Esophagus muscularis mucosa (tissue), 4 donors: Measurements from ENCODE around the gene NT5M. TPM values are rescaled to one million over a fixed set of nuclear protein-coding genes. Genes with fewer than 3 reads are reported as not detected.

Experiments
- DNase-seq: peaks from one replicate; pipeline ENCODE4 v3.0.0-alpha.2; 2017; ENCODE audit errors: extremely low spot score
- H3K27ac ChIP-seq, 4 donors: fragments of 200-600 bp; sonication (generic); replicated peaks in 1 of 4; 1 replicate in 3 of 4; 2 replicates in 1 of 4; pipeline ENCODE4 v1.5.1; 2016 to 2019; ENCODE audit warnings: mild to moderate bottlenecking in 1 of 4
- H3K27me3 ChIP-seq, 4 donors: fragments of 200-600 bp; sonication (generic); one replicate each; pipeline versions ENCODE4 v1.5.1 to v1.6.0; 2016 to 2019
- H3K36me3 ChIP-seq, 4 donors: fragments of 200-600 bp; sonication (generic); one replicate each; pipeline ENCODE4 v1.5.1; 2016 to 2019
- H3K4me1 ChIP-seq, 4 donors: fragments of 200-600 bp; sonication (generic); one replicate each; pipeline ENCODE4 v1.5.1; 2016 to 2019
- H3K4me3 ChIP-seq, 4 donors: fragments of 200-600 bp; sonication (generic); 1 replicate in 2 of 4; 2 replicates in 2 of 4; pipeline ENCODE4 v1.5.1; 2016 to 2019; ENCODE audit warnings: mild to moderate bottlenecking in 4 of 4, moderate library complexity in 1 of 4
- H3K9me3 ChIP-seq, 4 donors: fragments of 200-600 bp; sonication (generic); 1 replicate in 3 of 4; 2 replicates in 1 of 4; pipeline ENCODE4 v1.5.1; 2016 to 2019
- EP300 ChIP-seq: sonication (generic); formaldehyde crosslinking; IDR thresholded peaks from one replicate; pipeline ENCODE4 v1.6.1; 2017; ENCODE audit warnings: antibody characterized with exemption
- POLR2A ChIP-seq: fragments of 450-650 bp; IDR thresholded peaks from one replicate; pipeline ENCODE4 v1.6.1; 2017; ENCODE audit warnings: antibody characterized with exemption, moderate library complexity, mild to moderate bottlenecking, low read depth
- POLR2AphosphoS5 ChIP-seq, 2 donors: sonication (generic); formaldehyde crosslinking; IDR thresholded peaks; one replicate each; pipeline ENCODE4 v1.6.1; 2017; ENCODE audit warnings: antibody characterized with exemption in 2 of 2
- WGBS: methylation state at CpG from one replicate; pipeline ENCODE4 v1.1.5; 2018; 5-methylcytosine and 5-hydroxymethylcytosine counted together
- intact Hi-C: fragments of 100-400 bp; cut with DNase I; formaldehyde crosslinking; loops from one replicate; pipeline ENCODE4 v1.15.1; 2023
- total RNA-seq, 4 donors: library from RNA; depleted of rRNA; stranded (reverse); fragments of >200 nt; gene quantifications; one replicate each; pipeline versions ENCODE4 v1.1.0 to v1.2.1, GENCODE V29; 2016
- TF ChIP-seq, protein P1 (sequence below), 3 experiments: fragments of 200-600 bp in 2 of 3; fragments of 450-650 bp in 1 of 3; sonication (generic) in 2 of 3; IDR thresholded peaks; one replicate each; pipeline ENCODE4 v1.5.1; 2017 to 2019; ENCODE audit warnings: antibody characterized with exemption in 3 of 3, mild to moderate bottlenecking in 2 of 3, moderate library complexity in 1 of 3

Gene NT5M
- total RNA-seq, 4 donors from 2014 or later = 4.3 to 11.5 (median 7.0) TPM

DNA sequence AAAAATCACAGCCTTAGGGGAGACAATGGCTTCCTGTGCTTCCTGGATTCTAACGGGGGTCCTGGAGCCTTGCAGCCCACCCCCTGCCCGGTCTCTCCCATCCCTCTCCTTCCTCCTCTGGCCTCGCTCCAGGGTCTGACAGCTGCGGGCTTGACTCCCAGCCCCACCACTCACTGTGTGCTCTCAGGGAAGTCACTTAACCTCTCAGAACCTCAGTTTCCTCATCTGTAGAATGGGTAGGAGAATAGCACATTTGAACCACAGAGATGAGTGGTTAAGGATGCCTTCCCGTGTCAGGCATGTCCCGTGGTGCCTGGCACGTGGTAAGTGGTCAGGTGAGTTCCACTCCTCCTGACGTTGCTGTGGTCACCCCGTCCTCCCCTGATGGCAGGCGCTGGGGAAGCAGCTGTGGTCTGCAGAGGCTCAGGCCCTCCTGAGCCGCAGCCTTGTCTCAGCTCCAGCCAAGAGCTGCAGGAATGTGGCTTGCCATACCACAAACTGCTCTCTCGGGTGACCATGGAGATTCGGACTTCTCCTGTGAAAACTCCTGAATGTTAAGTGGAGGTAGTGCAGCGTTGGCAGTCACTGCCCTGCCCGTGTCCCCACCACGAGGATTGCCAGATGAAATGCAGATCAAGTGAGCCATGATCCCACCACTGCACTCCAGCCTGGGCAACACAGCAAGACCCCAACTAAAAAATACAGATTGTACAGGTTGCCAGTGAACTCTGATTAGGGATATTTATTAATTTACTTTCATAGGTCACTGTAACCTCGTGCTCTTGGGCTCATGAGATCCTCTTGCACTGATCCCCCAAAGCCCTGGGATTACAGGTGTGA lies 85.7 kb downstream of the NT5M start:
- Histone ChIP-seq H3K27ac (no peak overlapping the region), H3K4me3 (no peak overlapping the region), H3K4me1 (no peaks in the 10 kb centered on the region), H3K27me3 (peaks cover 0 to 26% (median 0%) of the 10 kb centered on the region in 4 donors), H3K9me3 (no peaks in the 10 kb centered on the region), H3K36me3 (no peaks in the 10 kb centered on the region)
- DNase-seq = no peak
- TF ChIP-seq POLR2A (no peak), POLR2AphosphoS5 (IDR thresholded peaks at IDR 0.05) (no peak), EP300 (no peak)
- TF ChIP-seq, protein P1, sequence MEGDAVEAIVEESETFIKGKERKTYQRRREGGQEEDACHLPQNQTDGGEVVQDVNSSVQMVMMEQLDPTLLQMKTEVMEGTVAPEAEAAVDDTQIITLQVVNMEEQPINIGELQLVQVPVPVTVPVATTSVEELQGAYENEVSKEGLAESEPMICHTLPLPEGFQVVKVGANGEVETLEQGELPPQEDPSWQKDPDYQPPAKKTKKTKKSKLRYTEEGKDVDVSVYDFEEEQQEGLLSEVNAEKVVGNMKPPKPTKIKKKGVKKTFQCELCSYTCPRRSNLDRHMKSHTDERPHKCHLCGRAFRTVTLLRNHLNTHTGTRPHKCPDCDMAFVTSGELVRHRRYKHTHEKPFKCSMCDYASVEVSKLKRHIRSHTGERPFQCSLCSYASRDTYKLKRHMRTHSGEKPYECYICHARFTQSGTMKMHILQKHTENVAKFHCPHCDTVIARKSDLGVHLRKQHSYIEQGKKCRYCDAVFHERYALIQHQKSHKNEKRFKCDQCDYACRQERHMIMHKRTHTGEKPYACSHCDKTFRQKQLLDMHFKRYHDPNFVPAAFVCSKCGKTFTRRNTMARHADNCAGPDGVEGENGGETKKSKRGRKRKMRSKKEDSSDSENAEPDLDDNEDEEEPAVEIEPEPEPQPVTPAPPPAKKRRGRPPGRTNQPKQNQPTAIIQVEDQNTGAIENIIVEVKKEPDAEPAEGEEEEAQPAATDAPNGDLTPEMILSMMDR (IDR thresholded peaks at IDR 0.05) = no peak
- 77% methylated on average over 10 of the region's 17 CpGs for WGBS
- intact Hi-C loops = no loop called here

DNA sequence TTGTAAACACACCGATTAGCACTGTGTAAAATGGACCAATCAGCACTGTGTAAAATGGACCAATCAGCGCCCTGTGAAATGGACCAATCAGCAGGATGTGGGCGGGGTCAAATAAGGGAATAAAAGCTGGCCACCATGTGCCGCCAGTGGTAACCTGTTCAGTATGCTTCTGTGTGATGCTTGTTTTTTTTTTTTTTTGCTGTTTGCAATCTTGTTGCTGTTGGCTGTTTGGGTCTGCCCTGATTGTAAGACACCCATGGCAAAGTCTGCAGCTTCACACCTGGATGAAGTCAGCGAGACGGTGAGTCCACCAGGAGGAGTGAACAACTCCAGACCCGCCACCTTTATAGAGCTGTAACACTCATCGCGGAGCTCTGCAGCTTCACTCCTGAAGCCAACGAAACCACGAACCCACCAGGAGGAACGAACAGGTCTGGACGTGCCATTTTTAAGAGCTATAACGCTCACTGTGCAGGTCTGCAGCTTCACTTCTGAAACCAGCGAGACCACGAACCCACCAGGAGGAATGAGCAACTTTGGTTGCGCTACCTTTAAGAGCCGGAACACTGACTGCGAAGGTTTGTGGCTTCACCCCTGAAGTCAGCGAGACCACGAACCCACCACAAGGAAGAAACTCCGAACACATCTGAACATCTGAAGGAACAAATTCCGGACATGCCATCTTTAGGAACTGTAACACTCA lies 88.6 kb downstream of the NT5M start:
- WGBS = 86% methylated on average over 23 of the region's 23 CpGs
- Histone ChIP-seq H3K27ac (no peak overlapping the region), H3K4me1 (no peaks in the 10 kb centered on the region), H3K27me3 (no peaks in the 10 kb centered on the region), H3K4me3 (no peak overlapping the region), H3K9me3 (no peaks in the 10 kb centered on the region), H3K36me3 (no peaks in the 10 kb centered on the region)
- DNase-seq = no peak
- TF ChIP-seq, protein P1 (IDR thresholded peaks at IDR 0.05) = no peak
- TF ChIP-seq EP300 (no peak), POLR2AphosphoS5 (IDR thresholded peaks at IDR 0.05) (no peak), POLR2A (no peak)
- intact Hi-C loops = no loop called here

DNA sequence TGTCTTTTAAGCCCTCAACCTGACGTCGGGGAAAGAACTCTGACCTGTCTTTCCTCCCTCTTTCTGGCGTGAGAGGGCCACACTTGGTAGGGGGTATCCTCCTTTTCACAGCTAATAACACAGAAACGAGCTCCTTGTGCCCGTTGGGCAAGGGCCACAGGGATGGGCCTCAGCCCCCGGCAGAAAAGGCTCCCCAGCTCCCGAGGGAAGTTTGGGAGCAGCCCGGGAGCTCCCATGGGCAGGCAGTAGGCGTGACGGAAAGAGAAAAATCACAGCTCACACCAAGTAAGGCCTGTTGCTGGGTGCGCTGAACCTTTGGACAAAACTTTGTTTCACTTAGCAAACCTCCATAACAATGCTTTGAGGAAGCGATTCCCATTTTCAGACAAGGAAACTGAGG lies 90.8 kb downstream of the NT5M start:
- no peak overlapping the region for H3K27ac ChIP-seq
- TF ChIP-seq, protein P1 (IDR thresholded peaks at IDR 0.05) = no peak
- no peak for TF ChIP-seq POLR2AphosphoS5 (IDR thresholded peaks at IDR 0.05)
- H3K9me3 ChIP-seq = no peaks in the 10 kb centered on the region
- WGBS = 77% methylated on average over 12 of the region's 12 CpGs
- peaks cover 0 to 3% (median 0%) of the 10 kb centered on the region in 4 donors for H3K4me1 ChIP-seq
- no peaks in the 10 kb centered on the region for H3K27me3 ChIP-seq
- no peaks in the 10 kb centered on the region for H3K36me3 ChIP-seq
- intact Hi-C loops = no loop called here
- H3K4me3 ChIP-seq = no peak overlapping the region
- DNase-seq = no peak

GRCh38 chr17:17394494-17394893 lies 91.3 kb downstream of the NT5M start:
- DNase-seq = no peak
- intact Hi-C loops = no loop called here
- Histone ChIP-seq H3K27ac (no peak overlapping the region), H3K36me3 (no peaks in the 10 kb centered on the region), H3K9me3 (no peaks in the 10 kb centered on the region), H3K27me3 (no peaks in the 10 kb centered on the region), H3K4me1 (peaks cover 0 to 7% (median 2%) of the 10 kb centered on the region in 4 donors), H3K4me3 (no peak overlapping the region)
- WGBS = 86% methylated on average over 9 of the region's 9 CpGs
- TF ChIP-seq POLR2AphosphoS5 (IDR thresholded peaks at IDR 0.05) = no peak

DNA sequence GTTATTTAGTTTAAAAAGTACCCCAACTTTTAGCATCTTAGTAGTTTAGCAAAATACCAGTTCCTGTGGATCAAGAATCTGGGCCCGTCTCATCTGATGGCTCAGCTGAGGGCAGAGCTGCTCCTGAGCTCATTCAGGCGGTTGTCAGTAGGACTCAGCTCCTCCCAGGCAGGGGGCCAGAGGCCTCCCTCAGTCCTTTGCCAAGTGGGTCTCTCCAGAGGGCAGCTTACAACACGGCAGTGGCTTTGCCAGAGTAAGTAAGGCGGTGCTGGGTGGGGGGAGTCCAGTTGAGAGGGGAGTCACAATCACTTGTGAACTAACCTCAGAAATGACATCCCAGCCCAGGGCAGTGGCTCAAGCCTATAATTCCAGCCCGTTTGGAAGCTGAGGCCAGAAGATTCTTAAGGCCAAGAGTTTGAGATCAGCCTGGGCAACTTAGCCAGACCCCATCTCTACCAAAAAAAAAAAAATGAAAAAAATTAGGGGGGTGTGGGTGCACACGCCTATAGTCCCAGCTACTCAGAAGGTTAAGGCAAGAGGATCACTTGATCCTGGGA lies 92.2 kb downstream of the NT5M start:
- Histone ChIP-seq H3K9me3 (no peaks in the 10 kb centered on the region), H3K27me3 (peaks cover 0 to 4% (median 0%) of the 10 kb centered on the region in 4 donors), H3K4me1 (peaks cover 0 to 7% (median 3%) of the 10 kb centered on the region in 4 donors), H3K36me3 (no peaks in the 10 kb centered on the region), H3K4me3 (no peak overlapping the region), H3K27ac (no peak overlapping the region)
- no peak for DNase-seq
- WGBS = 87% methylated on average over 6 of the region's 6 CpGs
- TF ChIP-seq POLR2AphosphoS5 (IDR thresholded peaks at IDR 0.05) (no peak), POLR2A (no peak), EP300 (no peak)
- TF ChIP-seq, protein P1 (IDR thresholded peaks at IDR 0.05) = no peak
- intact Hi-C loops = no loop called here
